ENCODE measurements around the gene SLC6A8.
"Not testable (repeated sequence)": the region's sequence is repeated elsewhere in the genome, so short reads cannot be mapped to it uniquely, and the experiment has no call there.

DNA sequence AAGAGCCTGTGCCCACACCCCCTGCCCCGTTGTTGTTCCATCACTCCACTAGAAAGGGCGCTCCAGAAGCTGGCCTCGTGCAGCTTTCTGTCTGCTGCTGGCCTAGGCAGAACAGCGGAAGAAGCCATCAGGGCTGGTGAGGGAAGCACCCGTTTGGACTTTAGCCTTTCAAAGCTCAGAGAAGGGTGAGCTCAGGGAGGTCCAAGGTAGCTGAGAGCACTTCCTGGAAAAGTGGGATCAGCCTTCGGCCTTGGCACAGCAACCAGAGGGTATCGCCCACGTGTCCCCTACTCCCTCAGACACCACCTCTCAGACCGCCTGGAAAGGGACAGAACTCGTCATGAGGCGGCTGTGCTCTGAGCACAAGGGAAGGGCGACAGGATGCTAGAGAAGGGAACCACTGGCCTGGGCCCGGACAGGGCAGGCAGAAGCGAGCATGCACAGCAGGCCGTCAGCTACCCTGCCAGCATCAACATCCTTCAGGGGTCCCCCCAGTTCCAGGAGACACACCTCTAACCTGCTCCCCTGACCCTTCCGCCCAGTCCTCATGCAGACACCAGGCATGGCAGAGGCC is 11.6 kb downstream of the SLC6A8 start:
- TF ChIP-seq CTCF (IDR thresholded peaks at IDR 0.05; ENCODE audit: extremely low read depth in 1 of 2, insufficient read depth in 1 of 2, low read depth in 1 of 2, low read length in 2 of 2); POLR2A (IDR thresholded peaks at IDR 0.05; ENCODE audit: low read depth, low read length); MAX (IDR thresholded peaks at IDR 0.05; ENCODE audit: insufficient read depth, insufficient read length); POLR2AphosphoS5 (IDR thresholded peaks at IDR 0.05; ENCODE audit: insufficient read depth, low read depth, low read length); EZH2 (IDR thresholded peaks at IDR 0.05; ENCODE audit: borderline replicate concordance, low read depth, low read length, severe bottlenecking); FOS (IDR thresholded peaks at IDR 0.05; ENCODE audit: borderline replicate concordance, insufficient read depth, low read length); JUN (IDR thresholded peaks at IDR 0.05; ENCODE audit: borderline replicate concordance, insufficient read depth, insufficient read length, low read depth); MYC (IDR thresholded peaks at IDR 0.05; ENCODE audit: low read depth, low read length); GATA2 (IDR thresholded peaks at IDR 0.05; ENCODE audit: insufficient read depth, insufficient read length, low read depth, low read length): not testable (repeated sequence)
